Measurements from ENCODE around the gene PAK1. TPM values are rescaled to one million over a fixed set of nuclear protein-coding genes. Genes with fewer than 3 reads are reported as not detected.

PAK1 gene
- polyA plus RNA-seq, 1 donor (not counting 4 experiments of a cell fraction or from before 2014, with no cell fraction given) = 78.2 TPM

DNA sequence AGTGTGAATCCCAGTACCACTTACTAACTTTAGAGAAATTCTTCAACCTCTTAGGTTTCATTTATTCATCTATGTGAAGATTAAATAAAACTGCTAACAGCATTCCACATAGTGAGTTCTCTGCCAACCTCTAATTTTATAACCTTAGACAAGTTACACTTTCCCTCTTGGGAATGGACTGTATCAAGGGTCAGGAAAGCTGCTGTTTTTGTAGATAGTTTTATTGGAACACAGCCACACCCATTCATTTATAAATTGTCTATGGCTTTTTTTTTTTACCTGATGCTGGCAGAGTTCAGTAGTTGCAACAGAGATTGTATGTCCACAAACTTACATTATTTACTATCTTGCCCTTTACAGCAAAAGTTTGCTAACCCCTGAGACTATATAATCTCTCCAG is 81.1 kb downstream of the PAK1 start:
- no peak overlapping the region for H3K4me3 ChIP-seq (ENCODE audit: control insufficient read depth in 2 of 3, extremely low read depth in 1 of 3, insufficient read depth in 2 of 3, low read depth in 1 of 3, low read length in 3 of 3)
- no peak overlapping the region for H3K4me2 ChIP-seq (ENCODE audit: control insufficient read depth, extremely low read depth, insufficient read depth, low read depth, low read length)
- no peak overlapping the region for H3K9ac ChIP-seq (ENCODE audit: control insufficient read depth, extremely low read depth, insufficient read depth, low read length)
- H3K4me1 ChIP-seq (ENCODE audit: control insufficient read depth, extremely low read depth, insufficient read depth, low read length) = peaks cover 6% of the 10 kb centered on the region
- H3K27ac ChIP-seq (ENCODE audit: control insufficient read depth, insufficient read depth, low read length) = no peak overlapping the region
- no peak for FAIRE-seq
- H3K9me1 ChIP-seq (ENCODE audit: control insufficient read depth, extremely low read depth, insufficient read depth, low read length) = no peaks in the 10 kb centered on the region
- H4K20me1 ChIP-seq (ENCODE audit: control insufficient read depth, extremely low read depth, insufficient read depth, low read length) = no peaks in the 10 kb centered on the region
- TF ChIP-seq EZH2 (IDR thresholded peaks at IDR 0.05; ENCODE audit: low read length) = no peak
- TF ChIP-seq, protein P1, sequence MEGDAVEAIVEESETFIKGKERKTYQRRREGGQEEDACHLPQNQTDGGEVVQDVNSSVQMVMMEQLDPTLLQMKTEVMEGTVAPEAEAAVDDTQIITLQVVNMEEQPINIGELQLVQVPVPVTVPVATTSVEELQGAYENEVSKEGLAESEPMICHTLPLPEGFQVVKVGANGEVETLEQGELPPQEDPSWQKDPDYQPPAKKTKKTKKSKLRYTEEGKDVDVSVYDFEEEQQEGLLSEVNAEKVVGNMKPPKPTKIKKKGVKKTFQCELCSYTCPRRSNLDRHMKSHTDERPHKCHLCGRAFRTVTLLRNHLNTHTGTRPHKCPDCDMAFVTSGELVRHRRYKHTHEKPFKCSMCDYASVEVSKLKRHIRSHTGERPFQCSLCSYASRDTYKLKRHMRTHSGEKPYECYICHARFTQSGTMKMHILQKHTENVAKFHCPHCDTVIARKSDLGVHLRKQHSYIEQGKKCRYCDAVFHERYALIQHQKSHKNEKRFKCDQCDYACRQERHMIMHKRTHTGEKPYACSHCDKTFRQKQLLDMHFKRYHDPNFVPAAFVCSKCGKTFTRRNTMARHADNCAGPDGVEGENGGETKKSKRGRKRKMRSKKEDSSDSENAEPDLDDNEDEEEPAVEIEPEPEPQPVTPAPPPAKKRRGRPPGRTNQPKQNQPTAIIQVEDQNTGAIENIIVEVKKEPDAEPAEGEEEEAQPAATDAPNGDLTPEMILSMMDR (optimal IDR thresholded peaks at IDR 0.05 in 1 of 3, IDR thresholded peaks at IDR 0.05 in 1 of 3, conservative IDR thresholded peaks at IDR 0.05 in 1 of 3; ENCODE audit: extremely low read depth in 1 of 3, insufficient read depth in 2 of 3, low read length in 3 of 3) = no peak
- DNase-seq (ENCODE audit: low read depth, low spot score) = no peak
- peaks cover 22% of the 10 kb centered on the region for H3K79me2 ChIP-seq (ENCODE audit: control insufficient read depth, insufficient read depth, low read length)
- no peaks in the 10 kb centered on the region for H3K9me3 ChIP-seq (ENCODE audit: control insufficient read depth, low read depth, low read length)
- H3K36me3 ChIP-seq (ENCODE audit: control insufficient read depth in 2 of 2, extremely low read depth in 1 of 2, insufficient read depth in 2 of 2, low read length in 2 of 2) = no peaks in the 10 kb centered on the region
- no peak overlapping the region for H2AFZ ChIP-seq (ENCODE audit: control insufficient read depth, low read length)
- dilution Hi-C loops (cut with MboI; ENCODE audit: extremely low pct_ligation_motif_present, low sequenced_read_pairs) = no loop called here
- H3K27me3 ChIP-seq (ENCODE audit: control insufficient read depth, extremely low read depth, insufficient read depth, low read length) = no peaks in the 10 kb centered on the region

DNA sequence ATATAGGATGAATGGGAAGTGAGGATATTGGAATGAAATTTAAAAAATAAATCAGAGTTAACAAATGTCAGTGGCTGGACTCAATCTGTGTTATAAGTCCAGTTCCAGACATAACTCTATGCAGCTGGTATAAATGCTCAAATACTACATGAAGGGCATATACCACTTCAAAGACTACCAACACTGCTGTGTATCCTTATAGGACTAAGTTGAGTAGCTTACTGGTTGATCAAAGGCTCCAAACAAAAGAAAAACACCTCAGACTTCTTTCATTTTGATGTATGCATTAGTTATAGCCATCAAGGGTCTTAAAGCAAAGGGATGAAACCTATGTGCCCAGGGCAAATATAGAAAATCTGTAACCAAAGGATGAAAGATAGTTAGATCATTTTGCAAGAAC is 86.2 kb downstream of the PAK1 start:
- Histone ChIP-seq H3K36me3 (ENCODE audit: control insufficient read depth in 2 of 2, extremely low read depth in 1 of 2, insufficient read depth in 2 of 2, low read length in 2 of 2) (no peaks in the 10 kb centered on the region), H3K9ac (ENCODE audit: control insufficient read depth, extremely low read depth, insufficient read depth, low read length) (no peak overlapping the region), H3K4me1 (ENCODE audit: control insufficient read depth, extremely low read depth, insufficient read depth, low read length) (no peaks in the 10 kb centered on the region), H3K4me3 (ENCODE audit: control insufficient read depth in 2 of 3, extremely low read depth in 1 of 3, insufficient read depth in 2 of 3, low read depth in 1 of 3, low read length in 3 of 3) (no peak overlapping the region), H3K79me2 (ENCODE audit: control insufficient read depth, insufficient read depth, low read length) (no peaks in the 10 kb centered on the region), H2AFZ (ENCODE audit: control insufficient read depth, low read length) (no peak overlapping the region), H3K9me3 (ENCODE audit: control insufficient read depth, low read depth, low read length) (no peaks in the 10 kb centered on the region), H3K27ac (ENCODE audit: control insufficient read depth, insufficient read depth, low read length) (no peak overlapping the region), H4K20me1 (ENCODE audit: control insufficient read depth, extremely low read depth, insufficient read depth, low read length) (no peaks in the 10 kb centered on the region), H3K4me2 (ENCODE audit: control insufficient read depth, extremely low read depth, insufficient read depth, low read depth, low read length) (no peak overlapping the region), H3K27me3 (ENCODE audit: control insufficient read depth, extremely low read depth, insufficient read depth, low read length) (no peaks in the 10 kb centered on the region), H3K9me1 (ENCODE audit: control insufficient read depth, extremely low read depth, insufficient read depth, low read length) (no peaks in the 10 kb centered on the region)
- no peak for FAIRE-seq
- dilution Hi-C loops (cut with MboI; ENCODE audit: extremely low pct_ligation_motif_present, low sequenced_read_pairs) = no loop called here
- TF ChIP-seq, protein P1 (optimal IDR thresholded peaks at IDR 0.05 in 1 of 3, IDR thresholded peaks at IDR 0.05 in 1 of 3, conservative IDR thresholded peaks at IDR 0.05 in 1 of 3; ENCODE audit: extremely low read depth in 1 of 3, insufficient read depth in 2 of 3, low read length in 3 of 3) = no peak
- TF ChIP-seq EZH2 (IDR thresholded peaks at IDR 0.05; ENCODE audit: low read length) = no peak
- DNase-seq (ENCODE audit: low read depth, low spot score) = no peak
